Left forelimb (tissue), 1 donor: ENCODE data around the gene MSI2.

Experiments used
- DNase-seq: peaks from one replicate; pipeline ENCODE4 v3.0.0-alpha.2; 2018; ENCODE audit warnings: low spot score

The MSI2 gene

GRCh38 chr17:57459286-57459915, 203.1 kb downstream of the MSI2 start:
- no peak for DNase-seq

DNA sequence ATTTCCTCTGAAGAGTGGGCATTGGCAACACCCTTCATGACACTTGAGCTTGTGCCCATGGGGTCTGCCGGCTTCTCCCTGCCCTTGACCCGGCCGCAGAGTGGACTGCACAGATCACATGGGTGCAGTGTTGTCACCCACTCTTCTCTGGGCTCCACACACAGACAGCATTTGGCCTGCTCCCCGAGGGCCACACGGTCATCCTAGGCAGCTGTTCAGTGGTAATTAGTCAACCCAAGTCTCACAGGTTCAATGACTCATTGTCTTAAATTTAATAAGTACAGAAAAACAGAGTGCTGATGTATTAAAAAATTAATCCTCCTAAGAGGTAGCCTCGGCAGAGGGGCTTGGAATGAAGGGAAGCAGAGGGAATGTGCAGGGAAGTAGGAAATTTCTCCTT, 204.8 kb downstream of the MSI2 start:
- no peak for DNase-seq

- DNase-seq: no peak
Observed at GRCh38 chr17:57462007-57462579, 205.8 kb downstream of the MSI2 start.

DNA sequence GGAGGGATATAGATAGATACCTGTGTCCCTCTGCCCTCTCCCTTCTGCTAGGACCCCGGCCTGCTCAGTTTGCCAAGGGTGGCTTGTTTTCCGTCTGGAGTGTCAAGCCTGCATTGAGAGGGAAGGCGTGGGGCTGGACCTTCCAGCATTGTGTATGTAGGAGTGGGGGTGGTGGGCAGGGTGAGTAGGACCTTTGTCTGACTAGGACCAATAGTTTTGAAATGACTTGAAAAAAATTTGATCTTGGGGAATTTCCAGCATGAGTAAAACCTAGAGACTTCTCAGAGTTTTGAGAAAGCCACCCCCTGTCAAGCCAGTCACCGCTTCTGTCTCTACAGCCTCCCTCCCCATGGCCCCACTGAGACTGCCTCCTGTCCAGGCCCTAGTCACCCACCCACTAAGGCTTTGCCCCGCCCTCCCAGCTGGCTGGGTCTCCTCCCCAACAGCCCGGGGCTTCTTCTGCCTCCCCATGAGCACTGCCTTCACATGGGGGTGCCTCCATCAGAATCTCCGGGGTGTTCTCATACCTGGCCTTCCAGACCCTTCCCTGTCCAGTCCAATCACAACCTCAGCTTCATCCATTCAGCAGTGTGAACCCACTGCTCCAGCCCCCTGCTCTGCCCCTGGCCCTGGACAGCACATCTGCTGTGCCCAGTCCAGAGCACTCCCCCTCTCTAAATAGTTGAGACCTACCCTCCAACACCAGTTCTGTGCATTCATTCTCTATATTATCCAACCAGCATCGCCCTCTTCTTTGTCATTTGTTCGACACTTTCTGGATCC, 207.0 kb downstream of the MSI2 start:
- DNase-seq: no peak

- DNase-seq: no peak
Observed at GRCh38 chr17:57464191-57464864, 208.0 kb downstream of the MSI2 start.

DNA sequence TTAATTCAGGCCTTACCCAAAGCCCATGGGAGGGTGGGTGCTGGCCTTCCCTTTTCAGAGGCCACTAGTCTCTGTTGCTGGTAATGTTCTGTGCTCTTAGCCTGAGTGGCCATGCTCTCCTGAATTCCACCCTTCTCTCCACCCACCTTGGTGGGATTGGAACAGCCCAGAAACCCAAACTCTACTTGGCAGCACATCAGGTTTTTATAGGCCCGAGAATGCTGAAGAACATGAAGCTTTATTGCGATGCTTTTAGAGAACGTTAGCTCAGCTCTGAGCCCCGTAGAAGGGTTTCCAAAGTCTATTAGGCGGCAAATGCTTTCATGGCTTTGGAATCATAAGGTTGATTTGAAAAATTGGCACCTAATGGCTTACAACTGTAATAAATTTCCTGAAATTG, 209.3 kb downstream of the MSI2 start:
- no peak for DNase-seq

DNA sequence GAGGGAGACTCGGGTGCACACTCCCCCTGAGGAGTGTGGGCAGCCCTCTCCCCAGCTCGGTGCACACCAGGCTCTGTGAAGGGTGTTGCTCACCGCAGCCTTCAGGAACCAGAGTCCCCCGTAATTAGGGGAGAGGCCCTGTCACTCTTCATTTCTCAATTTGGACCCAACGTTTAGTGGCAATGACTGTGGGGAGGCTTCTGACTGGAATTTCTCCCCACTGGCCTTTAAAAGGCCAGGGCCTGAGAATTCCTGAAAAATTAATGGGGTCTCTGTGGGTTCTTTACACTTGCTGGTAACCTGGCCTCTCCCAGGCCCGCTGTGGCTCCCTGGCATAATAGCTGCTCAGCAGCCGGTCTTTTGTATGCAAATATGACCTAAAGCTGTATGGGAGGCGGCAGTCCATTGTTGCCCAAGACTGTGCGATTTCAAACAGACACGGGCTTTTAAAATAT, 209.7 kb downstream of the MSI2 start:
- no peak for DNase-seq

- no peak for DNase-seq
Observed at GRCh38 chr17:57466521-57466920, 210.2 kb downstream of the MSI2 start.

DNA sequence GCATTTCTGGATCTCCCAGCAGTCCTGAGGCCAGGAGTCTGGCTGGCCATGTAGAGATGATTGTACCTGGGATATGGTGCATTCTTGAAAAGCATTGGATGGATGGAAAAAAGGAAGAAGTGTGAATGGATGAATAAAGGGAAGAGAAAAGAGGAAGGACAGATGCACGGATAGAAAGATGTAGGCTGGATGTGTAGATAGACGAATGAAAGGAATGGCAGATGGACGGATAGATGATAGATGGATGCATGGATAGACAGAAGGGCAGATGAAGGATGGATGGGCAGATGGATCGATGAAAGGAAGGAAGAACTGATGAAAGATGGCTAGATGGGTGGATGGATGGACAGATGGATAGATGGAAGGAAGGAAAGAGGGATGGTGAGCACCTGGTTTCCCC, 210.9 kb downstream of the MSI2 start:
- no peak for DNase-seq

GRCh38 chr17:57467801-57468200, 211.5 kb downstream of the MSI2 start:
- DNase-seq: no peak

GRCh38 chr17:57468932-57469775, 212.8 kb downstream of the MSI2 start:
- no peak for DNase-seq

- DNase-seq: no peak
Observed at GRCh38 chr17:57470906-57471305, 214.6 kb downstream of the MSI2 start.

DNA sequence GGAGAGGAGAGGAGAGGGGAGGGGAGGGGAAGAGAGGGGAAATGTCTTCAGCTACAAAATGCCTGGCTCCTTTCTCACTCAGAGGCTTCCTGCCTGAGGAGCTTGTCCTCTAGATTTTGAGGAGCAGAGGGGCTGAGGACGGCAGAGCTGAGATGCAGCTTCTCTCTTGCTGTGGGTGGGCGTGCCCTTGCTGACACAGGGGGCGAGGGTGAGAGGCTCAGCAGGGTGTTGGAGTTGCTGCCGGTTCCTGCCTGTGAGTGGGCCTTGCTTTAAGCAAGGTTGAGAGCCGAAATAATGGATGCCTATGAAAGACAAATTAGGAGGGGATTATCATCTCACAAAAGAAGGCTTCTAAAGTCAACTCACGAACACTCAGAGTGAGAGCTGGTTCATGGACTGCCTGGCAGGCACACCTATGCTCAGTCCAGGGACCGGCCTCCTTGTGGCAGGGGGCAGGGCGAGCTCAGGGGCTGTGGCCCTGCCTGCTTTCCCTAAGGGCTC, 215.6 kb downstream of the MSI2 start:
- DNase-seq: no peak

DNA sequence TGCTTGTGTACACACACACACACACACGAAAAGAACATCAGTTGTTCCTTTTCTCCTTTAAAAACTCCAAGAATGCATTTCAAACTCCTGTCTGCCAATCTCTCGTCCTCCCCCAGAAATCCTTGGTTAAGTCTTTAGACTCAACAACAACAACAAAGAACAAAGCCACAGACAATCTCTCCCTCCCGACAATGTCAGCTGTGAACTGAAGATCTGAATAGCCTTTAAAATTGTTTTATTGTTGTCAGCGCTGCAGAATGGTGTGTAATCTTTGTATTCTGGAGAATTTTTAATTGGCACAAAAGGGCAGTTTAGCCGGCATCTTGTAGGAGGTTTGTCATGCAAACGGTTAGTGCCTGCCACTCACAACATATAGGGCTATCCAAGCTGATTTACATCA, 219.5 kb downstream of the MSI2 start:
- DNase-seq: no peak

DNA sequence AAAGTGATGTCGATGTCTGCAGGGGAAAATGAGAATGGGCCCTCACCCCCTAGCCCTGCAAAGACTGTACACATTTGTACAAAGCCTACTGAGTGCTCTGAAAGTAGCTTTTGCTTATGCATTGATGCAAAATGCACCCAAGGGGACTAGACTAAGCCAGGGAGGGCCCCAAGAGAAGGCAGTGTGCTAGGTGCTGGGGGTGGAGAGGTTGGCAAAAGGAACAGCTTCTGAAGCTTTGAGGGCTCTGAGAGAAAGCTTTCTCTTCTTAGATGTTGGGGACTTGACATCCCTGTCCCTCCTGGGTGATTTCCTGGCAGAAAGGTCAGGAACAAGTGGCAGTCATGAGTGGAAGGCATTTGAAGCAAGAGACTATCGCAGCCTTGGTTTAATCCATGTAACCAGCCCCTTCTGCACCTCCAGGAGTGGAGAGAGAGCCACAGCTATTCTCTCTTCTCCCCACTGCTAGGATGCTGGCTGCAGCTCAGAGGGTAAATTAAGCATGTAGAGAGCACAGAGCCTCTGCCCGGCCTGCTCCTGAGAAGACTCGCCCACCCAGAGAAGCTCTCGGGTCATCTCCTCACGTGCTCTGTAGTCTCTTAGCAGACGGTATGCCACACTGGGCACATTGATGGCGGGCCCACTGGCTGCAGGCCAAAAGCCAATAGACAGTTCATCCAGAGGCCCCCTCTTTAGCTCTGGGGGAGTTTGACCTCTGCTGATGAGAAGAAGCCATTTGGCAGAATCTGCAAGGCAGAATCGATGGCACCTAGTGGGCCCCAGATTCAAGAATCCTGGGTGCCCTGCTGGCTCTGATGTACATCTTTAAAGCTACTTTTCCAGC, 221.4 kb downstream of the MSI2 start:
- DNase-seq: no peak

GRCh38 chr17:57478478-57479250, 222.3 kb downstream of the MSI2 start:
- no peak for DNase-seq

- DNase-seq: no peak
Observed at GRCh38 chr17:57480438-57481196, 224.3 kb downstream of the MSI2 start.

DNA sequence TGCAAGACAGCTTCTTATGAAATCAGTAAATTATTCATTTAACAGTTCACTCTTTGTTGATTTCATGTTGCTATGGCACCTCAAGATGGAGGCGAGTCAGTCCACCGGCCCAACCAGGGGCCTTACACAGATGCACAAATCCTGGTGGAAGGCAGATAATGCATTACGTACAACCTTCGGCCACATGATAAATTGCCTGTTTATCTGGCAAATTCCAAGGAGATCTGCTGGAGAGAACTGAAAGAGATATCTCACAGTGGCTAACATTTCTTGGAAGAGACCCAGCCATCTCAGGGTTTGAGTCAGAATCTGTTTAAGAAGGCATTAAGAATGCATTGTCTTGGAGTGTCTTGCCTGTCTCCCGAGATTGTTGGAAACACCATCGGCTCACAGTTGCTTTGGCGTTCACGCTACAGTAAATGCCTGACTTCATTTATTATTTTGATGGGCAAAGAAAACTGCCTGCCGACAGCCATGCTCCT, 225.6 kb downstream of the MSI2 start:
- no peak for DNase-seq

DNA sequence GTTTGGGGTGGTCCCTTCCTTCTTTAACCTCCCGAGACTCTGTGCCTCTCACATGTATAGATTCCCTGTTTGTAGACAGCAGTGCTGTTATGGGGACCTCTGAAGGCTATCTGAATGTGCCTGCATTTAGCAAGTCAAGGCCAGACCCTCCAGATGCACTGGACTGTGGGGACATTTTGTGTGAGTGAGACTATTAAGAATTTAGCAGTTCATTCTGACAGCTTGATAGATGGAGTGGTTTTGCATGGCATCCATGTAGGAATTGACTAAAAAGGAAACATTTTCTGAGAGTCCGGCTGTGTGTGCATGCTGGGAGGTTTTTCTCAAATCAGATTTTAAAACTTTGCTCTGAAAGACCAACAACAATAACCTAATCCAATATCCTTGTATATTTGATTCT, 226.3 kb downstream of the MSI2 start:
- DNase-seq: no peak
